Small intestine (tissue), 16 donors: ENCODE results near the gene PLP2. TPM values are rescaled to one million over a fixed set of nuclear protein-coding genes. Genes with fewer than 3 reads are reported as not detected.
"Not testable (repeated sequence)": the region's sequence is repeated elsewhere in the genome, so short reads cannot be mapped to it uniquely, and the experiment has no call there.

Experiments used
- DNase-seq, 2 donors: peaks; one replicate each; pipeline versions ENCODE4 v3.0.0 to v3.0.0-alpha.2; 2013
- FAIRE-seq: peaks from 2 replicates; lab custom pipeline; 2012; peaks lifted over from hg19 to GRCh38; lab: Jason Lieb, UNC
- H3K27ac ChIP-seq, 3 donors: one replicate each; pipeline ENCODE4 v1.5.1; 2013; ENCODE audit warnings: low read length in 2 of 3, mild to moderate bottlenecking in 2 of 3, control low read depth in 1 of 3, inconsistent platforms in 1 of 3, low read depth in 1 of 3, moderate library complexity in 1 of 3
- H3K27me3 ChIP-seq, 3 donors: one replicate each; pipeline ENCODE4 v1.6.1; 2013; ENCODE audit warnings: low read length in 3 of 3, inconsistent platforms in 1 of 3; ENCODE audit not compliant: control insufficient read depth in 3 of 3, insufficient read depth in 3 of 3
- H3K36me3 ChIP-seq, 3 donors: one replicate each; pipeline ENCODE4 v1.6.1; 2013; ENCODE audit warnings: low read length in 3 of 3, inconsistent platforms in 1 of 3, low read depth in 1 of 3, mild to moderate bottlenecking in 1 of 3, moderate library complexity in 1 of 3; ENCODE audit not compliant: control insufficient read depth in 3 of 3, insufficient read depth in 2 of 3
- H3K4me1 ChIP-seq, 3 donors: one replicate each; pipeline ENCODE4 v1.6.1; 2013; ENCODE audit warnings: low read length in 2 of 3, inconsistent platforms in 1 of 3, low read depth in 1 of 3, mild to moderate bottlenecking in 1 of 3, moderate library complexity in 1 of 3; ENCODE audit not compliant: control insufficient read depth in 3 of 3, insufficient read depth in 2 of 3
- H3K4me3 ChIP-seq, 3 donors: one replicate each; pipeline ENCODE4 v1.5.1; 2013; ENCODE audit warnings: low read length in 3 of 3, control low read depth in 1 of 3, inconsistent platforms in 1 of 3, low read depth in 1 of 3, mild to moderate bottlenecking in 1 of 3, moderate library complexity in 1 of 3
- H3K9me3 ChIP-seq, 2 donors: one replicate each; pipeline ENCODE4 v1.6.1; 2013; ENCODE audit warnings: low read depth in 1 of 2, low read length in 1 of 2; ENCODE audit not compliant: control insufficient read depth in 2 of 2, insufficient read depth in 1 of 2
- WGBS, 3 donors: extraction: QIAGEN DNeasy Blood & Tissue Kit; methylation state at CpG; one replicate each; pipeline ENCODE4 v1.1.7; 2013; 5-methylcytosine and 5-hydroxymethylcytosine counted together
- long read RNA-seq, 10 donors: transcript quantifications; one replicate each; lab custom pipeline, GENCODE V29; 2026
- polyA plus RNA-seq, 4 donors: library from polyadenylated mRNA; stranded (reverse) in 3 of 4; unstranded in 1 of 4; fragments of 200-250 nt in 3 of 4; fragments of 120-200 nt in 1 of 4; gene quantifications; one replicate each; pipeline versions ENCODE4 v1.2.1 to v1.2.3, GENCODE V29; 2013
- donor health status: healthy with polysubstance abuse.
- donor health status: control.
- donor health status: control.
- donor health status: Bipolar disorder and iron deficiency.
- donor health status: healthy.

PLP2 gene
- 100 to 1,000 TPM in 2 of 4 donors, 10 to 100 TPM in 2; 47.6 to 189 (median 112) TPM for polyA plus RNA-seq
- long read RNA-seq, donor 1, transcript PLP2-202 (5 exons, 1,079 nt): major isoform, 115 of 138 reads
- long read RNA-seq, donor 1, partial matches to known transcripts: 20 of 138 reads
- long read RNA-seq, donor 1, other reads (novel, unspliced or antisense): 0 of 138 reads
- long read RNA-seq, donor 2, transcript PLP2-202 (5 exons, 1,079 nt): major isoform, 37 of 37 reads
- long read RNA-seq, donor 2, partial matches to known transcripts: 0 of 37 reads
- long read RNA-seq, donor 2, other reads (novel, unspliced or antisense): 0 of 37 reads
- long read RNA-seq, donor 3, transcript PLP2-202 (5 exons, 1,079 nt): major isoform, 45 of 58 reads
- long read RNA-seq, donor 3, partial matches to known transcripts: 11 of 58 reads
- long read RNA-seq, donor 3, other reads (novel, unspliced or antisense): 0 of 58 reads
- long read RNA-seq, donor 4, partial matches to known transcripts: 0 of 2 reads
- long read RNA-seq, donor 4, other reads (novel, unspliced or antisense): 0 of 2 reads
- long read RNA-seq, donor 5, transcript PLP2-202 (5 exons, 1,079 nt): major isoform, 10 of 17 reads
- long read RNA-seq, donor 5, partial matches to known transcripts: 7 of 17 reads
- long read RNA-seq, donor 5, other reads (novel, unspliced or antisense): 0 of 17 reads
- long read RNA-seq, donor 6, transcript PLP2-202 (5 exons, 1,079 nt): major isoform, 54 of 63 reads
- long read RNA-seq, donor 6, partial matches to known transcripts: 9 of 63 reads
- long read RNA-seq, donor 6, other reads (novel, unspliced or antisense): 0 of 63 reads
- long read RNA-seq, donor 7, transcript PLP2-202 (5 exons, 1,079 nt): major isoform, 117 of 137 reads
- long read RNA-seq, donor 7, partial matches to known transcripts: 18 of 137 reads
- long read RNA-seq, donor 7, other reads (novel, unspliced or antisense): 0 of 137 reads
- long read RNA-seq, donor 8, transcript PLP2-202 (5 exons, 1,079 nt): major isoform, 12 of 12 reads
- long read RNA-seq, donor 8, partial matches to known transcripts: 0 of 12 reads
- long read RNA-seq, donor 8, other reads (novel, unspliced or antisense): 0 of 12 reads
- long read RNA-seq, donor 9, transcript PLP2-202 (5 exons, 1,079 nt): major isoform, 13 of 13 reads
- long read RNA-seq, donor 9, partial matches to known transcripts: 0 of 13 reads
- long read RNA-seq, donor 9, other reads (novel, unspliced or antisense): 0 of 13 reads
- long read RNA-seq, donor 10, transcript PLP2-202 (5 exons, 1,079 nt): major isoform, 65 of 77 reads
- long read RNA-seq, donor 10, partial matches to known transcripts: 11 of 77 reads
- long read RNA-seq, donor 10, other reads (novel, unspliced or antisense): 0 of 77 reads

- peak; percentile 56 to 73 for DNase-seq
- Histone ChIP-seq H3K27ac (peak within 1 kb of the TSS; percentile 70 to 96 (median 83)), H3K27me3 (no peaks in the 10 kb centered on the region), H3K4me3 (peak within 1 kb of the TSS; percentile 56 to 81 (median 57)), H3K9me3 (no peaks in the 10 kb centered on the region), H3K36me3 (peaks cover 0 to 36% (median 4%) of the 10 kb centered on the region in 3 donors), H3K4me1 (peaks cover 0 to 15% (median 4%) of the 10 kb centered on the region in 3 donors)
- WGBS, 3 donors: 1 to 40% (median 5%) methylated on average over 20 to 46 of the region's 46 CpGs
- FAIRE-seq: no peak
Observed at GRCh38 chrX:49171752-49172279, at the start of gene PLP2. TSS of gene PLP2 (plus strand) at chrX:49171898. CDS start at chrX:49172001, 103 bp downstream.

- Histone ChIP-seq H3K4me3 (peak overlapping the region in 2 of 3 donors; percentile 70 to 93), H3K27ac (no peak overlapping the region), H3K27me3 (no peaks in the 10 kb centered on the region), H3K4me1 (peaks cover 0 to 4% (median 0%) of the 10 kb centered on the region in 3 donors), H3K9me3 (no peaks in the 10 kb centered on the region), H3K36me3 (peaks cover 0 to 24% (median 0%) of the 10 kb centered on the region in 3 donors)
- DNase-seq (no peak), FAIRE-seq (no peak)
- 60 to 77% (median 77%) methylated on average over 2 to 5 of the region's 5 CpGs for WGBS, 3 donors
Observed at GRCh38 chrX:49122499-49122898, 49.2 kb upstream of the PLP2 start.

- H3K4me1 ChIP-seq, H3K9me3 ChIP-seq, DNase-seq, H3K27ac ChIP-seq, H3K4me3 ChIP-seq, H3K27me3 ChIP-seq, H3K36me3 ChIP-seq, FAIRE-seq: not testable (repeated sequence)
- 75 to 91% (median 82%) methylated on average over 10 to 13 of the region's 13 CpGs for WGBS, 3 donors
Observed at GRCh38 chrX:49127742-49128258, 43.9 kb upstream of the PLP2 start.

GRCh38 chrX:49129427-49129826 is 42.3 kb upstream of the PLP2 start:
- H3K27me3 ChIP-seq: no peaks in the 10 kb centered on the region
- no peak overlapping the region for H3K4me3 ChIP-seq
- no peaks in the 10 kb centered on the region for H3K36me3 ChIP-seq
- no peaks in the 10 kb centered on the region for H3K4me1 ChIP-seq
- H3K9me3 ChIP-seq: no peaks in the 10 kb centered on the region
- no peak overlapping the region for H3K27ac ChIP-seq
- 70 to 94% (median 84%) methylated on average over 4 of the region's 4 CpGs for WGBS, 3 donors
- DNase-seq (no peak), FAIRE-seq (no peak)

- H3K27me3 ChIP-seq, H3K9me3 ChIP-seq, H3K36me3 ChIP-seq, H3K27ac ChIP-seq, FAIRE-seq, H3K4me1 ChIP-seq, DNase-seq, H3K4me3 ChIP-seq: not testable (repeated sequence)
- whole genome bisulfite sequencing, 3 donors: 87 to 96% (median 93%) methylated on average over 7 of the region's 7 CpGs
Observed at GRCh38 chrX:49132275-49132674, 39.4 kb upstream of the PLP2 start.

GRCh38 chrX:49133759-49134158 is 37.9 kb upstream of the PLP2 start:
- DNase-seq: no peak
- H3K36me3 ChIP-seq: peaks cover 0 to 2% (median 0%) of the 10 kb centered on the region in 3 donors
- H3K27me3 ChIP-seq: no peaks in the 10 kb centered on the region
- H3K9me3 ChIP-seq: peaks cover 0 to 6% of the 10 kb centered on the region in 2 donors
- H3K4me1 ChIP-seq: no peaks in the 10 kb centered on the region
- no peak overlapping the region for H3K4me3 ChIP-seq
- FAIRE-seq: no peak
- 89 to 100% (median 100%) methylated on average over 1 of the region's 1 CpG for WGBS, 3 donors
- no peak overlapping the region for H3K27ac ChIP-seq

GRCh38 chrX:49137492-49137891 is 34.2 kb upstream of the PLP2 start:
- DNase-seq (no peak), FAIRE-seq (no peak)
- H3K4me3 ChIP-seq: no peak overlapping the region
- no peaks in the 10 kb centered on the region for H3K27me3 ChIP-seq
- peaks cover 0 to 33% of the 10 kb centered on the region in 2 donors for H3K9me3 ChIP-seq
- no peaks in the 10 kb centered on the region for H3K4me1 ChIP-seq
- H3K36me3 ChIP-seq: peaks cover 0 to 2% (median 0%) of the 10 kb centered on the region in 3 donors
- 47 to 68% (median 52%) methylated on average over 1 of the region's 1 CpG for WGBS, 3 donors
- no peak overlapping the region for H3K27ac ChIP-seq
